Inflammatory macrophage treated with lipopolysaccharide for 1 hour (primary cell): ENCODE results near the gene ARHGEF38.

ENCODE experiments used
- DNase-seq, 2 donors: peaks; one replicate each; pipeline ENCODE4 v3.0.0-alpha.2; 2020 to 2022

The ARHGEF38 gene, protein sequence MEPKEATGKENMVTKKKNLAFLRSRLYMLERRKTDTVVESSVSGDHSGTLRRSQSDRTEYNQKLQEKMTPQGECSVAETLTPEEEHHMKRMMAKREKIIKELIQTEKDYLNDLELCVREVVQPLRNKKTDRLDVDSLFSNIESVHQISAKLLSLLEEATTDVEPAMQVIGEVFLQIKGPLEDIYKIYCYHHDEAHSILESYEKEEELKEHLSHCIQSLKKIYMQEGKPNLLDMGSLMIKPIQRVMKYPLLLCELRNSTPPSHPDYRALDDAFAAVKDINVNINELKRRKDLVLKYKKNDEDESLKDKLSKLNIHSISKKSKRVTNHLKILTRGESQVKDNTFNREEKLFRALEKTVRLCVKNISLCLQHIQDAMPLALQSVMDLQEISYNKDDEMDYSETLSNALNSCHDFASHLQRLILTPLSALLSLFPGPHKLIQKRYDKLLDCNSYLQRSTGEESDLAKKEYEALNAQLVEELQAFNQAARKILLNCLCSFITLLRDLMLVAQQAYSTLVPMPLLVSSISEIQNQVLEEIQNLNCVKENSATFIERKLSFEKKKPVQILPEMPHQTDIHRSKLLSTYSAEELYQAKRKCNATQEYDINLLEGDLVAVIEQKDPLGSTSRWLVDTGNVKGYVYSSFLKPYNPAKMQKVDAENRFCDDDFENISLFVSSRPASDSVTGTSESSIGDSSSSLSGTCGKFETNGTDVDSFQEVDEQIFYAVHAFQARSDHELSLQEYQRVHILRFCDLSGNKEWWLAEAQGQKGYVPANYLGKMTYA

DNA sequence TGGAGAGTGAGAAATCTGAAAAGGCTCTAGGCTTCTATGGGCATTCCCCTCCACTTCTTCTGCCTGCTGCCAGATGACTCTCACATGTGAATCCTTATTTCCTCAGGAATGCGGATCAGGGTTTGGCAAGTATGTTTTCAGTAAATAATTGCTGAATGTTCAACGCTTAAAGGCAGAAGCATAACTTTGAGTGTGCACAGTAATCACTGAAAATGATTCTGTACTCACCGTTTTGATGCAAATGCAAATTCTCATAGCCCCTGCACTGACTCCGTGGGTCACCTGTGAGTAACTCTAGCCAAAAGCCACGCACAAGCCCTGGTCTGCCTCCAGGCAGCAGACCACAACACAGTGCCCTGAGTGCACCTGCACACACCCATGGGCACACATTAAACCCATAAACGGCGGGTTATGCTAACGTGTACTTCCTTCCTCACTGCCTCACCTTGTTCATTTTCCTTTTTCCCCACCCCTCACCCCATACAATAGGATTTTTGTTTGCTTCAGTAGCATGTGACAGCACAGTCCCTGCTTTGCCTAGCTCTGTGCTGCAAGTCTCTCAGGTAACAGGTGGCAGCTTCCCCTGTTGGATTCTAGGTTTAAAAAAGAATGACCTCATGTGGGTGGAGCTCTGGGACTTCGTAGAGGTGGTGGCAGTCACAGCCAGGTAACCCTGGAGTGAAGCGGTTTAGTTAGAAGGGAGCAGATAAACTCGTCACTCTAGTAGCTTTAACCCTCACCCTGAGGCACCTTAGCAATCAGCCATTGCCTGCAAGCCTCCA is at the start of gene ARHGEF38:
Gene ARHGEF38, plus strand, starts transcription at position 656 of the 782 bp plus-strand sequence. CDS start 146 bp downstream, outside the sequence.
- no peak for DNase-seq

DNA sequence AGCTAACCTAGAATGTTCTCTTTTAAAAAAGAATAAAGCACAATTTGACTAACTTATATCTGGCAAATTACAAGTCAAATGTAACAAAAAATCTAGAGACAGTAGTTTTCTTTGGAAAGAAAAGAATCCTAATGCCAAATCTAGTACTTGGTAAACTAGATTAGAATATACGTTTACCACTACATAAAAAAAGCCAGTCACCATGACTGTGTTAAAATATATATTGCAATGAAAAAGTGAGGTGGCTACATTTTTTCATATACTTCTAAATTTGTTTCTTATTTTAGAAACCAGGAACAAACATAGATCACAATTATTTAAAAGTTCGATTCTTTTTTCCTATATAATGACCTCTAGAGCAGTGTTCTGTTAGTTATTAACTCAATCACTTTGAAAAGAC is 48.9 kb upstream of the ARHGEF38 start:
- DNase-seq, result no peak

DNA sequence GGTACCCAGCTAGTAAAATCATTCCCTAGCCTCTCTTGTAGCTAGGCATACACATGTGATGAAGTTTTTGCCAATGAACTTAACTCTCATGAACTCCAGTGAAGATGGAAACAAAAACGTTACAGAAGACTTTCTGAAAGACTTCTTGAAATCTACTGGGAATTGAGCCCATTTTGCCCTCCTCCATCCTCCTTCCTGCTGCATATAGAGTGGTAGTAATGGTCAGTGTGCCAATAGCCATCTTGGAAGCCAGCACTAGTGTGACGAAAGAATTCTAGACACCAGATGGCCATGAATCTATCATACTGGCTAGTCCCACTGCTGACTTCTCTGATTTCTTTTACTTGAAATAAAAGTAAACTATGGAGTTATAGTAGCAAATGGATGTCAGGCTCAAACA is 47.7 kb upstream of the ARHGEF38 start:
- no peak for DNase-seq

DNA sequence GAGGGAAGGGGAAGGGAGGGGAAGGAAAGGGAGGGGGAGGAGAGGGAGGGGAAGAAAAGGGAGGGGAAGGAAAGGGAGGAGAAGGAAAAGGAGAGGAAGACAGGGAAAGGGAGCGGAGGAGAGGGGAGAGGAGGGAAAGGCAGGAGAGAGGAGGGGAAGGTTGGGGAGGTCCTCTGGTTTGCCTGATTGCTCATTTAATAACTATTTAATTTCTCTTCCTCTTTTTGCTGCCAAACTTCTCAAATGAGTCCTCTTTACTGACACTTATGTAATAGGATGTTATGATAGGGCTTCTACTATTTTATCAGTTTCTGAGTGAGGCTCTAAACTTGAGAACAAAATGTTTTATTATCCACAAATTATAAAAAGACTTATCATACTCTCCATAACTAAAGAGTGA is 43.1 kb upstream of the ARHGEF38 start:
- DNase-seq, result peak; percentile 11 to 16

DNA sequence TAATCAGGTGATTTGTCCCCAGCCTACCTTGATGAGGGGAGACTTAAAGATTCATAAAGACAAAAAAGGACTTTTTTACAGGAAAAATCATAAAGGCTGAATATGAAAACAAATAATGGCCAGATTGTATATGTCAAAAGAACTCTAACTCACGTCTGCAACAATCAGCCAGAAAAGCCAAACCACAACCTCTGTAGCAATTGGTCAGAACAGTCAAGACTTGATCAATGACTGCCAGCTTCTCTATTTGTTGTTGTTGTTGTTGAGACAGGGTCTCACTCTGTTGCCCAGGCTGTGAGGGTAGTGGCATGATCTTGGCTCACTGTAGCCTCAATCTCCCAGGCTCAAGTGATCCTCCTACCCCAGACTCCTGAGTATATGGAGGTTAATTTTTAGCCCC is 42.7 kb upstream of the ARHGEF38 start:
- DNase-seq, result no peak

DNA sequence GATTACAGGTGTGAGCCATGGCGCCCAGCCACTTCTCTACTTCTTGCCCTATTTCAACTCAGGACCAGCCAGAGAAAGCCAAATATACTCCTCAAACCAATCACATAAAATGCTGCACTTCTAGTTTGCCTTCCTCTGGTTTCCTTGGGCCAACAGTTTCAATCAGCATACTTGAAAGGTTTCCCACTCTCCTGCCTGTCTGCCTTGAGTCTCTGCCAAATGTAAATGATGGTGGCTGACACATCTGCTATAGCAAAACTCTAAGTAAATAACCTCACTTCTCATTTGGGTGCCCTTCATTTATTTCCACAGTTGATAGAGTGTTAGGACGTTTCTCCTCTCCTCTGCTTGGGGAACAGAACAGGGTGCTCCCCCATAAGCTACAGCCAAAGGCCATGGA is 42.2 kb upstream of the ARHGEF38 start:
- DNase-seq, result no peak

DNA sequence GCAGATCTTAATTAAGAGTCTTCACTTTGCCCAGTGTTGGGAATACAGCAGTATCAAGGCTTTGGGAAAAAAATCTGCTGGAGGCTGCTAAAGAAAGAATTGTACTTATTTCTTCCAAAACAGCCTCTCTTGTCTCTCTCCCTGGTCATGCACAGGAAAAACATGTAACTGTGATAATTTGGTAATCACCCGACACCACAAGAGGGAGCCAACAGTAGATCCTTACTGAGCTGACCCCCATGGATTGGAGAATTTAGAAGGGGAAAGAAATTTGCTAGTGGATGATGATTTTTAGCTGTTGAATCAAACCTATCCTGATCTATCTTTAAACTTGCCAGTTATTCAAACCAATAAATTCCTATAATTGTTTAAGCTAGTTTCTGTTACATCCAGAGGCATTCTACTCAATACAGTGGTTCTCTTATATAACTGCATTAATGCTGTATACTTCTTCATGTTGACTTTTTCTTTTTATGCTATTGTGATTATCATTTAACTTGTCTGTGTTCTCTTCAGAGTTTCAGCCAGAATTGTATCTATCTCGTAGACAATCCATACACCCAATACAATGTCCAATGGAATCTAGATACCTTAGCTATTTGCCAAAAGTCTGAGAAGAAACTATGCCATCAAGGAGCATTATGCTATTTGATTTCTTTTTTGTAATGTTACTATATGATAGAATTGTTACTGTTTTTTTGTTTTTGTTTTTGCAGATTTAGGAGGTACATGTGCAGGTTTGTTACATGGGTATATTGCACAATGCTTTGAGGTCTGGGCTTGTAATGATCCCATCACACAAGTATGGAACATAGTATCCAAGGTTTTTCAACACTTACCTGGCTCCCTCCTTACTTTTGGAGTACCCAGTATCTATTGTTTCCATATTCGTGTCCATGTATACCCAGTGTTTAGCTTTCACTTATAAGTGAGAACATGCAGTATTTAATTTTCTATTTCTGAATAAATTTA is 31.3 kb upstream of the ARHGEF38 start:
- peak; percentile 3 to 58 for DNase-seq

DNA sequence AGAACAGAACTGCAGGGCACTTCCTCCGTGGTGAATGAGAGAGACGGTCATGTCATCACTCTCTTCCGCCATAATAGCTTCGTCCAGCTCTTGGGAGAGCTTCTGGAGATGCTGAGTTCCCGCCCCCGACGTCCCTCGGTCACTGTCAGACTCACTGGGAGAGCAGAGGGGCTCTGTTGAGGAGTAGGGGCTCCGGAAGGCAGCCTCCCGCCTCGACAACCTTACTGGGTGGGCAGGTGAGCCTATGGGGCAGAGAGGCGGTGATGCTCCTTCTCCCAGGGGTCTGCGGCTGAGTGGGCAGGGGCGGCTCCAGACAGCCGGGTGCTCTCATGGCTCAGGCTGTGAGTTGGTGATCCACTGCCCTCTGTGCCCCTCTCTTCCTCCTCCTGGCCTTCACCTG is 25.8 kb upstream of the ARHGEF38 start:
- DNase-seq, result no peak

DNA sequence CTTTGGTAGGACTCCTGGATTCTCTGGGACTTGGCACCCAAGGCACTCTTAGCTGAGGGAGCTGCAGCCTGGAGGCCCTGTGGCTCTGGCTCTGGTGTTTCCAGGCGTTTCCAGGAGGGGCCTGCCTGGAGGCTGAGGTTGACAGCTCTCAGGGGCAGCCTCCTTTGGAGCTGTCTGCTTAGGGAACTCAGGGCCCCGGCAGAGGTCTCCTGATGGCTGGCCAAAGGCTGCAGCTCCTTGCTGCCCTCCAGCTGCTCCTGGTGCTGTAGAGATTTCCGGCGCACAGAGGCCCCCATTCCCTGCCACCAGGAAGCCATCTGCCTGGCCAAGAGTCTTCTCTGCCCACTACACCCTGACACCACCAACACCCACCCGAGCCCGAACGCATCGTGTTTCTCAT is 25.3 kb upstream of the ARHGEF38 start:
- DNase-seq, result no peak

DNA sequence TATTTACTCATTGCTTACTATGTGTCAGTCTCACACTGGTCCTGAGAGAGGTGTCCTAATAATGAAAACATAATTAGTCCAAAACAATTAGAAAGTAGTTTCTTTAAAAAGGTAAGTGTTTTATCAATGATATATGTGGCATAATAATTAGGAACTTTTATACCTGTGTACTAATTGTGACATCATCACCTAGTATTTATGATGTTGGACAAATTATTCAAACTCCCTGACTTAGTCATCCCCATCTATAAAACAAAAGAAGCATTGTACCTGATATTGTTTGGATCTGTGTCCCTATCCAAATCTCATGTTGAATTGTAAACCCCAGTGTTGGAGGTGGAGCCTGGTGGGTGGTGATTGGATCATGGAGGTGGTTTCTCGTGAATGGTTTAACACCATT is 15.8 kb upstream of the ARHGEF38 start:
- no peak for DNase-seq

DNA sequence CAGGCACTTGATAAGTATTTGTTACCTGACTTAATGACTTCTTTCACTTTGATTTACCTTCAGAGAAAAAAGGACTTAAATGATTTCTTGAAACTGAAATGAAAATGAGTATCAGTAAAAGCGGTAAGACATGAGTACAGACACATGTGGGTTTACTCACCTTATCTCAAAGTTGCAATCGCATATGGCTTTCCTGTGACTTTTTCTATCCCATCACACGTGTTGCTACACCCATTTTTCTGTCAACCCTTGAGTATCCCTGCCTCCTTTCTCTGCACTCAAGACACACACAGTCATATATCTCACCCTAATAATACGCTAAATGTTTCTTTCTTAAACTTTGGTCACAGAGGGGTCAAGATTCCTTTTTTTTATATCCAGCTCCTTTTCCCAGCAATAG is 11.0 kb upstream of the ARHGEF38 start:
- DNase-seq, result no peak

DNA sequence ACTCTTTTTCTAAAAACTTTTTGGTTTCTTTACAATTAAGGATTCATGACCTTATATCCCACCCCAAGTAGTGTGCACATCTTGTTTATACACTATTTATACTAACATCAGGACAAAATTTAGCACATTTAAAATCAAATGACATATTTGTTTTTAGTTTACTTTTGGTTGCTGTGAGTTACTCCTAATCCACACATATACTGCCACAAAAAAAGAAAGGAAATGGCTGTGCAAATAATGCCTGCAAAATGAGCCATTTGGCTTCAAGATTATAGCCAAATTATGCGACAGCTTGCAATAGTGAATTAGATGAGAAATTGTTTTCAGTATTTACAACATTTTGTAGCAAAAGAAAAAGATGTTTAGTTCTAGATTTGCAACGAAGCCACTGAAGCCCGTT is 10.4 kb upstream of the ARHGEF38 start:
- DNase-seq, result no peak

DNA sequence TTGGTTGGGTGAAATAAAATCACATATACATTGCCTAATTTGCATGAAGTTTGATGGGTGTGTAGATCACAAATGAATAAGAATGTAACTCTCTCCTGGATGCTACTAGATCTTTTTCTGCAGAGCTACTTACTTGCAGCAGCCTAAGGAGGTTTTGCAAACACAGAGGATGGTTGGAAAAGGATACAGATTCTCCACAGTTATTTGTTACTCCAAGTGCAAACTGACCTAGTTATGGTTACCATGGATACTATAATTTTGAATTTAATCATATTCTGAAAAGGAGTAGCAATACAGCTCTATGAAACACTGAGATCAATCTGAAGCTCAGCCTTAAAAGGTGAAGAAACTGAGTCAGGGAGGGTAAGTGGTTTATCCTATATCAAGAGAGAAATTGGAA is 9.1 kb upstream of the ARHGEF38 start:
- no peak for DNase-seq

DNA sequence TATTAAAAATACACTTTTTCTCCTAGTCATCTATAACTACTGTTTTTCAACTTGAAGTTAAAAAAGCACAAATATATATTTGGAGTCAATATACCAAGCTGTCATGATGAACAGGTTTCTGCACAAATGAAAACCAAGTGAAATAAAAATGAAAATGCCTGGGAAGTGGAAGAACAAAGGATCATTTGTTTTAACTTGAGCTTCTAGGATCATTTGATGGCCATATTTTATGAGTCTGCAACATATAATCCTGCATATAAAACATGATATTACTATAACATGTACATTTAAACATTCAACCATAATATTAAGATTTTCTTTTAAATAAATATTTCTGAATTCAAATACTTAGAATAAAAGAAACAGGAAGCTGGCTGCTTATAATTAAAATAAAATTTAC is 8.5 kb upstream of the ARHGEF38 start:
- no peak for DNase-seq

DNA sequence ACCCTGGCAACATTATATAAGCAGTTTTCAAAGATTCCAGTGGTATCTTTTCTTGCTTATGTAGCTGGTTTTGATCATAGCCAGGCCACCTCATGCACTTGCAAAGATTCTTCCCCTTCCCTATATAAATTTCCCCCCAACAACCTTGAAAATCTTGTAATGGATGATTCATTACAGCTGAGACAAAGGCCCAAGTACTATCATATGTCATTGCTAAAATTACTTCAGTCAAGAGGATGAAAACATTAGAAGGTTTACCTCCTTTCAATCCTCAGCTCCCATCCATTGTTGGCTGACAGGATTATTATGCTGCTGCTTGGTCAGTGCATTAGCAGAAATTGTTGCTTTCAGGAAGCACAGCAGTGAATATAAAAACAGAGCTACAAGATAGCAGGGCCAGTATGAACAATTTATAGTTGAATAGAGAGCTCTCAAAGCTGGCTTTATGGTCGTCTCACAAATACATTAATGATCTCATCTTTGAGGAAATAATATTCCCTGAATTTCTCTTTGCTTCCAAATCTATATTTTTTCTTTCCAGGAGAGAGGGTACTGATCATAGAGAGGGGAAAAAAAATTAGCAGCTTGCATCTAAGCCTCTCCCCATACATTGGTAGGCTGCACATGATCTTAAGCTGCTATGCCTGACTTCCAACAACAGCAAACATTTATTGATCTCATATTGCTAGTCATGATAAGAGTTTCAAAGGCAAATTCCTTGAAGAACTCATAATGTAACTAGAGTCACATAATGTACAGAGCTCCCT is 7.7 kb upstream of the ARHGEF38 start:
- no peak for DNase-seq

DNA sequence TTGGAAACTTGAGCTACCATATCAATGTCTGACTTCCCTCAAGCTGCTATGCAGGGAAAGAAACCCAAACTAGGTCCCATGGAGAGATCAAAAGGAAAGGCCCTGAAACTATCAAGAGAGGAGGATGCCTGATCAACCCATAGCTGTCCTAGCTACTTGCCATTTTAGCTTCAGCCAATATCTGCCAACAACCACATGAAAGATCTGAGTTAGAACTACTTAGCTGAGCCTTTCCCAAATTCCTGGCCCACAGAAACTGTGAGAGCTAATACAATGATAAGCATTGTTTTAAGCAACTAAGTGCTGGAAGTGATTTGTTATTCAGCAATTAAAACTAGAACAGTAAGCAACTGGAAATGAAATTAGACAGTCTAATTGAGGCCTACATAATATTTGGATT is 6.3 kb upstream of the ARHGEF38 start:
- DNase-seq, result no peak

DNA sequence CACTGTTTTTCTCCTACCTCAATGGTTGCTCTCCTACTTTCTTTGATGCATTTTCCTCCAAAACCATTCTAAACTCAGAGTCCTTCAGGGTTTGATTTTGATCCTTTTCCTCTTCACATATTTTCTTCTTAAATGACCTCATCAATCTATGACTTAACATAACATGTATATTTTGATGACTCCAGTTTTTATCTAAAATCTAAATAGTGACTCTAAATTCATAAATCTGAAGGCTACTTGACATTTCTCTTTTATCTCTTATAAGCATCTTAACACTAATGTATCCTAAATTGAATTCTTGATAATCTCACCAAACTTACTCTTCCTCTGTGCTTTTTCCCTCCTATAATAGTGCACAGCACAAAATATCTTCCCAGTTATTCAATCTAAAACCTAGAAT is 4.7 kb upstream of the ARHGEF38 start:
- no peak for DNase-seq

DNA sequence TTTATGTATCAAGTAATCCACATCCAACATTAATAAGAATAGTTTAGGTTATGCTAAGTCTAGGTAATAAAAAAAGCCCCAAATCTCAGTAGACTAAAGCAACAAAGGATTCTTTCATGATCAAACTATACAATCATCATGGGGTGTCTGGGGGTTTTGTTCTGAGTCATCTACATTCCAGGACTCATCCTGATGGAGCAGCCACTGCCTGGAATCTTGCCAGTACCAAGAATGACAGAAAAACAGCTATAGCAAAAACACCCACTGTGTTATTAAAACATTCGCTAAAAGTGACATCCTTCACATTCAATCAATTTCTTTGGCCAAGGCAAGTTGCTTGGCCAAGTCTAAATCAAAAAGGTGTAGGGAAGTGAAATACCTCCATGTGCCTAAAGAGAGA is 3.9 kb upstream of the ARHGEF38 start:
- DNase-seq, result no peak

DNA sequence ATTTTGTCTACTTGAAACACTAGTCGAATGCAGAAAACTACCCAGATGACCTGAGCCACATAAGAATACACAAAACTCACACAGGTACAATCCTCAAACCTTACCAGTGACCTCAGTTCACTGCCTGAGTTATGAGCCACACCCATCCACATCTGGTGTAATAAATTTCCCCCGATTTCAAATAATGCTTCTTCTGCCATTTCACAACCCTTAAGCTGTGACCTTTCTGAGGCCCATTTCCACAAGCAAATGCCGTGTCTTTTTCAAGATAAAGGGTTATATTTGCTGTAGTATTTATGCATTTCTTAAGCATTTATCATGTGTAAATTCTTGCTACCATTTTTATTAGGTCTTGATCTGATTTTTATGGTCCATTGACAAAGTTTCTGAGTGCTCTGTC is 1.8 kb upstream of the ARHGEF38 start:
- DNase-seq, result no peak

DNA sequence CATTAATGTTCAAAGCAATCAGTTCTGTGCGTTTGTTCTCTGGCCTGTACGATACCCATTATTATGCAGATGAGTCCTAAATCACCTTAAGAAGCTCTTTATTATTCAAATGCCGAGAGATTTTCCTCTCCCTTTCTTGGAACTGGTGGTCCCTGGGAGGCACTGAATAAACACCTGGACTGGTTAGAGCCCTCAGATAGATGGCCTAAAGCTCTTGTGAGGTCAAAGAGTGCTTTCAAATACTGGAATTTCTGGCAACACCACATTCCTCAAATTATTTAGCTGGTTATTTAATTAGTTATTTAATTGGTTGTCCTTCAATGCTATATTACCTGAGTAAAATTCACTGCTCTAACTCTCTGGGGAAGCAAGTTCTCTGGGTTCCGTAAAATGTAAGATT is 3.0 kb downstream of the ARHGEF38 start:
- no peak for DNase-seq

DNA sequence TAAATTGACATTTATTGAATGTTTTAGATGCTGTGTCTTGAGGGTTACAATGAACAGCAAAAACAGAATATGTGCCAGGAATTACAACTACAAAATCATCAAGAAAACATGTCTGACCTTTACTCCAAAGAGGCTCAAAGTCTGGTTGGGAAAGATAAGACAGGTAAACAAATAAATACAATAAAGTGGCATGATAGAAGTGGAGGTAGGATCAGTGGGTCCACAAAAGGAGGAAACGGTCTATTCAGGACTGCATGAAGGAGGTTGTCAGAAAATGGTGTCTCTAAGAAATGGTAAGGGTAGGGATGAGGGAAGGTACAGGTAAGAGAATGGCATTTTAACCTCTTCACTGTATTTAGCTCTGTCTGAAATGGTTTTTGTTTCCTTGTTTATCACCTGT is 3.8 kb downstream of the ARHGEF38 start:
- DNase-seq, result no peak

DNA sequence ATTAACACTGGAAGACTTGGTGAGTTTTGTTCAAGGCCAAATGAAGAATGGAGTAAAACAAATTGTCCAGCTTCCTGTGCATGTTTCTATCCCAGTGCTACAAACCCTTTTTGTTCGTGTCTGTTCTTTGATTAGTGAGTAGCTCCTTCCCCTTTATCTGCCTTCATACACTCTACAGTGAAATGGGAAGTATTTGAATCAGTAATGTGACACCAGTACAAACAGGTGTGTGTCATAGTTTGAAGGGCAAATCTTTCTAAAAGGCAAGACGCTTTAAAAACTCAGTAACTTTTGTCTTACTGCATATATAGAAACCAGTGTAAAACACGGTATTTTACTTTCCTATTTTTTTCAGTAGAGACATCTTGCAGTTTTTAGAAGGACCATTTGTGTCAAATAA is 5.9 kb downstream of the ARHGEF38 start:
- DNase-seq, result no peak
